Measurements from ENCODE around the gene ISCU.

Gene ISCU

GRCh38 chr12:108595711-108596647, 33.6 kb downstream of the ISCU start:
- Mint-ChIP-seq H3K36me3 (ENCODE audit: low read depth) (no peaks in the 10 kb centered on the region), H3K27ac (no peak overlapping the region), H3K9me3 (no peaks in the 10 kb centered on the region), H3K4me3 (no peak overlapping the region), H3K27me3 (ENCODE audit: low read depth) (no peaks in the 10 kb centered on the region), H3K4me1 (ENCODE audit: low read depth) (no peaks in the 10 kb centered on the region)
- DNase-seq (ENCODE audit: low spot score) = no peak

GRCh38 chr12:108596854-108597558, 34.6 kb downstream of the ISCU start:
- Mint-ChIP-seq H3K4me1 (ENCODE audit: low read depth) (no peaks in the 10 kb centered on the region), H3K36me3 (ENCODE audit: low read depth) (no peaks in the 10 kb centered on the region), H3K27ac (no peak overlapping the region), H3K9me3 (no peaks in the 10 kb centered on the region), H3K4me3 (no peak overlapping the region), H3K27me3 (ENCODE audit: low read depth) (no peaks in the 10 kb centered on the region)
- DNase-seq (ENCODE audit: low spot score) = no peak

- Mint-ChIP-seq H3K27ac (no peak within 1 kb of the TSS), H3K9me3 (no peaks in the 10 kb centered on the region), H3K27me3 (ENCODE audit: low read depth) (no peaks in the 10 kb centered on the region), H3K4me1 (ENCODE audit: low read depth) (no peaks in the 10 kb centered on the region), H3K36me3 (ENCODE audit: low read depth) (no peaks in the 10 kb centered on the region), H3K4me3 (no peak within 1 kb of the TSS)
- DNase-seq (ENCODE audit: low spot score) = no peak
These were observed 35.4 kb downstream of the ISCU start, which contains the start of gene TMEM119 for GRCh38 chr12:108597559-108598471. TSS of gene TMEM119 (minus strand) at chr12:108598084. CDS start at chr12:108592383, 5,701 bp downstream.

GRCh38 chr12:108598553-108599250, 36.3 kb downstream of the ISCU start:
- DNase-seq (ENCODE audit: low spot score) = no peak
- Mint-ChIP-seq H3K9me3 (no peaks in the 10 kb centered on the region), H3K27ac (no peak overlapping the region), H3K27me3 (ENCODE audit: low read depth) (no peaks in the 10 kb centered on the region), H3K36me3 (ENCODE audit: low read depth) (no peaks in the 10 kb centered on the region), H3K4me1 (ENCODE audit: low read depth) (no peaks in the 10 kb centered on the region), H3K4me3 (no peak overlapping the region)

- no peaks in the 10 kb centered on the region for H3K27me3 Mint-ChIP-seq (ENCODE audit: low read depth)
- H3K27ac Mint-ChIP-seq = no peak overlapping the region
- no peak for DNase-seq (ENCODE audit: low spot score)
- no peaks in the 10 kb centered on the region for H3K9me3 Mint-ChIP-seq
- H3K4me1 Mint-ChIP-seq (ENCODE audit: low read depth) = no peaks in the 10 kb centered on the region
- H3K36me3 Mint-ChIP-seq (ENCODE audit: low read depth) = no peaks in the 10 kb centered on the region
- no peak overlapping the region for H3K4me3 Mint-ChIP-seq
These were observed 37.1 kb downstream of the ISCU start for GRCh38 chr12:108599541-108599940.

DNA sequence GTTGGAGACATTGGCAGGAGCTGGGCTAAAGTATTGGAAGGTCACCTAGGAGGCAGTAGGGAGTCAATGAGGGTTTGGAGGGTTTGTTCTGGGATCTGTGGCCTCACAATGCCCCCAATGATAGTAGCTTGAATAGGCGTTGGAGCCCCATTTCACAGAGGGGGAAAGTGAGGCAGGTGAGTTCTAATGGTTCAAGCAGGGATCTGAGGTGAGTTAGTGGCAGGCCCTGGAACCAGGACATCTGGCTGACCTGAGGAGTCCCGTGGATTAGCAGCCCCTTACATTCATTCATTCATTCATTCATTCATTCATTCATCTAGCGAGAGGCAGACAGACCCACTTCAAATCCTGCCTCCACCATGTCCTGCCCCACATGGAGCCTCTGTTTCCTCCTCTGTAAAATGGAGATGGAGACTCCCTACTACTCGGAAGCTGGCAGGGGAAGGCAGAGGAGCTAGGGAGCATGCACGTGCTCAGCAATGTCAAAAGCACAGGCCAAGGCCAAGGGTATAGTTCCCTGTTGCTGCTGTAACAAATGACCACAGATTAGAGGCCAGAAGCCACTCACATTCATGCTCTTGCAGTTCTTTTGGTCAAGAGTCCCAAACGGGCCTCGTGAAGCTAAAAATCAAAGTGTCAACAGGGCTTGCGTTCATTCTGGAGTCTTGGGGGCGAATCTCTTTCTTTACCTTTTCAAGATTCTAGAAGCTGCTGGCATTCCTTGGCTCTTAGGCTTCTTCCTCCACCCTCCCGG, 37.7 kb downstream of the ISCU start:
- no peaks in the 10 kb centered on the region for H3K36me3 Mint-ChIP-seq (ENCODE audit: low read depth)
- H3K4me1 Mint-ChIP-seq (ENCODE audit: low read depth) = no peaks in the 10 kb centered on the region
- H3K9me3 Mint-ChIP-seq = no peaks in the 10 kb centered on the region
- H3K4me3 Mint-ChIP-seq = no peak overlapping the region
- no peak for DNase-seq (ENCODE audit: low spot score)
- H3K27ac Mint-ChIP-seq = no peak overlapping the region
- H3K27me3 Mint-ChIP-seq (ENCODE audit: low read depth) = peaks cover 2% of the 10 kb centered on the region

DNA sequence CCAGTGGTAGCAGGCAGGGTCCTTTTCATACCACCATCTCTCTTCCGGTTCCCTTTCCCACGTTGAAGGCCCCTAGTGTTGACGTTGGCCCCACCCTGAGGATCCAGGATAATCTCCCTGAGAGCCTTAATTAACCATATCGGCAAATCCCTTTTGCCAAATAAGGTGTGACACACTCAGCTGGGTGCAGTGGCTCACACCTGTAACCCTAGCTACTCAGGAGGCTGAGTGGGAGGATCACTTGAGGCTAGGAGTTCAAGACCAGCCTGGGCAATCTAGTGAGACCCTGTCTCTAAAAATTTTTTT, 38.3 kb downstream of the ISCU start:
- Mint-ChIP-seq H3K4me1 (ENCODE audit: low read depth) (no peaks in the 10 kb centered on the region), H3K27ac (no peak overlapping the region), H3K27me3 (ENCODE audit: low read depth) (peaks cover 2% of the 10 kb centered on the region), H3K9me3 (peaks cover 5% of the 10 kb centered on the region), H3K4me3 (no peak overlapping the region), H3K36me3 (ENCODE audit: low read depth) (peaks cover 2% of the 10 kb centered on the region)
- DNase-seq (ENCODE audit: low spot score) = no peak

DNA sequence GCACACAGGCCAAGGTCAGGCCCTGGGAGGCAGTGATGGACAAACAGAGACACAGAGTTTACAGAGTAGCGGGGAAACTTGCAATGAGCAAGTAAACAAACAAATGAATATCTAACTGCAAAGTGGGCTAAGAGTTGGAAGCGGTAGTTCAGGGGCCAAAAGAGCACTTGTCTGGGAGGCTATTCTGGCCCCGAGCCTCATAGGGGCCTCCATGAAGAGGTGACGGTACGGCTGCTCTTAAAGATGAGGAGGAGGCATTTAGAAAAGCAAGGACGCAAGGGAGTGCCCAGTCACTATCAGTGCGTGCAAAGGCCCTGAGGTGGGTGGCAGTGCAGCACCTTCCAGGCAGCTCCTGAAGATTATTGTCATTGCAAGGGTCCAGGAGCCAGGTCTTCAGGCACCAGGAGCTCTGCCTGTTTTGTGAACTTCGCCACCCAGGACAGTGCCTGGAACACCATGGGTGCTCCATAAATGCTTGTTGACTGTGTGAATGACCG, 39.9 kb downstream of the ISCU start:
- Mint-ChIP-seq H3K27me3 (ENCODE audit: low read depth) (peaks cover 2% of the 10 kb centered on the region), H3K9me3 (peaks cover 8% of the 10 kb centered on the region), H3K36me3 (ENCODE audit: low read depth) (peaks cover 2% of the 10 kb centered on the region), H3K4me1 (ENCODE audit: low read depth) (no peaks in the 10 kb centered on the region), H3K4me3 (no peak overlapping the region), H3K27ac (no peak overlapping the region)
- DNase-seq (ENCODE audit: low spot score) = no peak

DNA sequence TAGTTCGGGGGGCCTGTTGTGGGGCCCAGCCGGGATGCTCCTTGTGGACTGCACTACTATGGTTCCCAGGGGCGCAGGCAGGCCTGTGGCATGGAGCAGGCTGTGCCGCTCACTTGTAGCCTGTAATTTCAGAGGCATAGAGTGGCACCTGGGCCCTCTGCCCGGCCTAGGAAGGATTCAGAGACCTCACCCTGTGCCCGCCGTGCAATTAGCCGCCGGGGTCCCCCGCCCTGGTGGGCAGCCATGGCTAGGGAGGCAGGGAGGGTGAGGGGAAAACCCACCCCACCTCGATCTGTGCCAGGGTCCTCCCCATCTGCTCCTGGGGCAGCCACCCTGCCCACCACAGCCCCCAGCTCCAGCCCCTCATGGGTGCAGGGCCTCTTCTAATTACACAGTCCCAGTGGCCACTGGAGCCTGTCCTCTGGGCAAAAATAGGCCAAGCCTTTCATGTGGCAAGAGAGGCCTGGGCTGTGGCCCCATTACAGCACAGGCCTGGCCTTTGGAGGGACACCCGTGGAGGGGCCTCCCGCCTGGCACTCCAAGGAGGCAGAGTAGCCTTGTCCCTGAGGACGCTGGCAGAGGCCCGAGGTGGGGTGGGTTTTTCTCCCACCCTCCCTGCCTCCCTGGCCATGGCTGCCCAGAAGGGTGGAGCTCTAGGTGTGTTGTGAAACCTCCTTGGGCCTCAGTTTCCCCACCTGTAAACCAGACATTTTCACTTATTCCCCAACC, 40.7 kb downstream of the ISCU start:
- Mint-ChIP-seq H3K9me3 (peaks cover 8% of the 10 kb centered on the region), H3K27ac (no peak overlapping the region), H3K36me3 (ENCODE audit: low read depth) (peaks cover 2% of the 10 kb centered on the region), H3K4me1 (ENCODE audit: low read depth) (no peaks in the 10 kb centered on the region), H3K27me3 (ENCODE audit: low read depth) (peaks cover 6% of the 10 kb centered on the region), H3K4me3 (no peak overlapping the region)
- no peak for DNase-seq (ENCODE audit: low spot score)

- peaks cover 8% of the 10 kb centered on the region for H3K9me3 Mint-ChIP-seq
- no peak for DNase-seq (ENCODE audit: low spot score)
- H3K27me3 Mint-ChIP-seq (ENCODE audit: low read depth) = peaks cover 6% of the 10 kb centered on the region
- no peaks in the 10 kb centered on the region for H3K4me1 Mint-ChIP-seq (ENCODE audit: low read depth)
- H3K27ac Mint-ChIP-seq = no peak overlapping the region
- no peak overlapping the region for H3K4me3 Mint-ChIP-seq
- peaks cover 2% of the 10 kb centered on the region for H3K36me3 Mint-ChIP-seq (ENCODE audit: low read depth)
These were observed 41.3 kb downstream of the ISCU start for GRCh38 chr12:108603743-108604142.

- Mint-ChIP-seq H3K4me1 (ENCODE audit: low read depth) (no peaks in the 10 kb centered on the region), H3K27ac (no peak overlapping the region), H3K4me3 (no peak overlapping the region), H3K9me3 (peaks cover 8% of the 10 kb centered on the region), H3K36me3 (ENCODE audit: low read depth) (peaks cover 2% of the 10 kb centered on the region), H3K27me3 (ENCODE audit: low read depth) (peaks cover 6% of the 10 kb centered on the region)
- DNase-seq (ENCODE audit: low spot score) = no peak
These were observed 42.0 kb downstream of the ISCU start for GRCh38 chr12:108604208-108604941.

Measured in T-helper 2 cell treated with Interferon-gamma antibody and Interleukin-4, amounts not matched to agents 5 μg/mL and 100 μg/mL, for 36 hours (primary cell).